HG02759 (cell line): ENCODE results near the gene CNPY4.
"Not testable (repeated sequence)": the region's sequence is repeated elsewhere in the genome, so short reads cannot be mapped to it uniquely, and the experiment has no call there.

Experiments
- ATAC-seq: cut with Tn5 transposase; IDR thresholded peaks from one replicate; pipeline ENCODE4 v1.9.1; 2021; ENCODE audit warnings: mild to moderate bottlenecking, moderate library complexity; ENCODE audit not compliant: unreplicated experiment

Gene CNPY4

DNA sequence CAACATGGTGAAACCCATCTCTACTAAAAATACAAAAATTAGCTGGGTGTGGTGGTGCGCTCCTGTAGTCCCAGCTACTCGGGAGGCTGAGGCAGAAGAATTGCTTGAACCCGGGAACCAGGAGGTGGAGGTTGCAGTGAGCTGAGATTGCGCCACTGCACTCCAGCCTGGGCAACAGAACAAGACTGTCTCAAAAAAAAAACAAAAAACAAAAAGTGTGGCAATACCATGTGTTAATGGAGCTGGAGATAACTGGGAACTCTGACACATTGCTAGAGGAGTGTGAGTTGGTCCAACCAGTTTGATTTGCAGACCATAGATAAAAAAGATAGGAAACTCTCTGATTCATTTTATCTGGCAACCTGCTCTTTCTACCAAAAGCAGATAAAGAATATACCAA, 26.9 kb downstream of the CNPY4 start:
- ATAC-seq, result not testable (repeated sequence)

DNA sequence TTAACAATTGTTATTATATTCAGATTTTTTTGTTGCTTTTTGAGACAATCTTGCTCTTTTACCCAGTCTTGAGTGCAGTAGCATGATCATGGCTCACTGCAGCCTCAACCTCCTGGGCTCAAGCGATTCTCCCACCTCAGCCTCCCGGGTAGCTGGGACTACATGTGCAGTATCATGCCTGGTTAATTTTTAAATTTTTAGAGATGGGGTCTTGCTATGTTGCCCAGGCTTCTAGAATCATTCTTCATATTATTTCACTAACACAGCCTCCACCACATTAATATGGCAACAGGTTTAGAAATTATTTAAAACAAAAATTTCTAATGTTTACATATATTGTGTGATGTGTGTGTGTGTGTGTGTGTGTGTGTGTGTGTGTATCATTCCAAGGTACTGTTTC, 27.8 kb downstream of the CNPY4 start:
- ATAC-seq, result no peak

DNA sequence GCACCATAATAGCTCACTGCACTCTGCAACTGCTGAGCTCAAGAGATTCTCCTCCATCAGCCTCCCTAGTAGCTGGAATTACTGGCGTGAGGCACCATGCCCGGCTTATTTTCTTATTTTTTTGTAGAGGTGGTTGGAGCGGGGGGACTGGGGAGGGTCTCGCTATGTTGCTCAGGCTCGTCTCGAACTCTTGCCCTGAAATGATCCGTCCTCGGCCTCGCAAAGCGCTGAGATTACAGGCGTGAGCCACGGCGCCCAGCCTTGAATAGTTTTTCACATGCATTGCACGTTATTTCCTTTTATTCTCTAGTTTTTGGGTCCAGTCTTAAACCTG, 28.8 kb downstream of the CNPY4 start:
- ATAC-seq, result no peak

DNA sequence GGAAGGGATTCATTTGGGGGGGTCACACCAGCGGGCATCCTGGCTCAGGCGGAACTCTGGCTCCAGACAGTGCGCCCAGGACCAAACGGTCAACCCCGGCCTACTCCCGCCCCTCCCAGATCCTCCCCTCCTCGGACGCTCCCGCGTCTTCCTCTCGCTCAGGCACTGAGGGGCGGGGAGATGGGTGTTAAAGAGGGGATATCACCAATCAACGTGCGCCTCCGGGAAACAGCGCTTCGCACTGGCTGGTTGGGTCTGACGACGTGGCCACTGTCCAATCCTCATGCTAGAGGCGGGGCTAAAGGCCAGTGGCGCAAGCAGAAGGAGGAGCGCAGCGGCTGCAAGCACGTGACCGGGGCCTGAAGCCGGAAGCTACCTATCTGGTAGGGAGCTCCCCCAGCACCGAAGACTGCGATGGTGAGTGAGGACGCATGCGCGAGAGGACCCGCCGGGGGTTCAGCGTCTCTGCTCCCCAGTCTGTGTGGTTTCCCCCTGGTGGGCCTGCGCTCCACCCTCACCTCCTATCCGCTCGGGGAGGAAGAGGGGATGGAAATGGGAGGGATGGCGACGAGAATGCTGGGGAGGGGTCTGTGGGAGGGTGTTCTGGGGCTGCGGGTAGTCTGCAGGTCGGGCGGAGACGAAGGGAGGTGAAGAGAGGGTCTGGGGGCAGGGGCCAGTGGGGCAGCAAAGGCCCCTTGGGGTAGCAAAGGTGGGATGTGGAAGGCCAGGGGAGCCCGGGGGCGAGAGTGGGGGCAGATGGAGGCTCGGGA, 29.3 kb downstream of the CNPY4 start, which contains the start of gene LAMTOR4:
Gene LAMTOR4 (plus strand): TSS at position 360 of the 770 bp plus-strand sequence. CDS start 55 bp downstream, at position 415.
- peak; percentile 97 for ATAC-seq

DNA sequence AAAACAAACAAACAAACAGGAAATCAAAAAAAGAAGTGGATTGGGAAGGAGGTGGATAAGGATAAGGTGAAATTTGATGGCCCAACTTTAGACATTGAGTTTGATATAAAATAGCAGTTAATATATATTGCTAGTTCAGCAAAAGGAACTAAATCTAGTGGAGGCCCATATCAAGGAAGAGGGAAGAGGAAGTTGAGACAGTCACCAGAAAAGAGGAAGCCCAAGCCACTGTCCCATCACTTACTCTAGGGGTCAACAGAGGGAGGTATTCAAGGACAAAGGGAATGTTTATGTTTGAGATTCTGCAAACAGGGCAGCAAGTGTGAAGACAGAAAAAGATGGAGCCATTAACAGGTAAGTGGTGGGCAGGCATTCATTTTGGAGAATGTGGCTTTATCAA, 33.0 kb downstream of the CNPY4 start:
- no peak for ATAC-seq

DNA sequence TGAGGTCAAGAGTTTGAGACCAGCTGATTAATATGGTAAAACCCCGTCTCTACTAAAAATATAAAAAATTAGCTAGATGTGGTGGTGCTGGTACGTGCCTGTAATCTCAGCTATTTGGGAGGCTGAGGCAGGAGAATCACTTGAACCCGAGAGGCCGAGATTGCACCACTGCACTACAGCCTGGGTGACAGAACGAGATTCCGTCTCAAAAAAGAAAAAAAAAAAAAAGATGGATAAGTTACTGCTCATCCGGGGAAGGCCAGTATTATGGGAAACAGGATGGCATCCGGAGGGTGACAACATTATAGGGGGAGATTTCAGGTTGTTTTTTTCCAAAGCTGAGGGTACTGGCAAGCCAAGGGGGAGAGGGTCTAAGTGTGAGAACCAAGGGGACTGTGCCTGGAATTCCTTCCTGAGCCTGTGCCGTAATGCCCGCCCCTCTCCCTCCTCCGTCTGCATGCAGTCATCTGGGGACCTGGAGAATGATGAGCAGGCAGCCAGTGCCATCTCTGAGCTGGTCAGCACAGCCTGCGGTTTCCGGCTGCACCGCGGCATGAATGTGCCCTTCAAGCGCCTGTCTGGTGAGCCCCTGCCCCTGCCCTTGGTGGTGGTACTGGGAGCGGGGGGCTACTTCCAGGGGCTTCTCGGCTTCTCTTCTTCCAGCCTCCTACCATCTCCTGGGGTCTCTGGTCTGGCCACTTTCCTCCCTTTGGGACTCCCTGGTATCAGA, 33.7 kb downstream of the CNPY4 start:
- ATAC-seq, result no peak

DNA sequence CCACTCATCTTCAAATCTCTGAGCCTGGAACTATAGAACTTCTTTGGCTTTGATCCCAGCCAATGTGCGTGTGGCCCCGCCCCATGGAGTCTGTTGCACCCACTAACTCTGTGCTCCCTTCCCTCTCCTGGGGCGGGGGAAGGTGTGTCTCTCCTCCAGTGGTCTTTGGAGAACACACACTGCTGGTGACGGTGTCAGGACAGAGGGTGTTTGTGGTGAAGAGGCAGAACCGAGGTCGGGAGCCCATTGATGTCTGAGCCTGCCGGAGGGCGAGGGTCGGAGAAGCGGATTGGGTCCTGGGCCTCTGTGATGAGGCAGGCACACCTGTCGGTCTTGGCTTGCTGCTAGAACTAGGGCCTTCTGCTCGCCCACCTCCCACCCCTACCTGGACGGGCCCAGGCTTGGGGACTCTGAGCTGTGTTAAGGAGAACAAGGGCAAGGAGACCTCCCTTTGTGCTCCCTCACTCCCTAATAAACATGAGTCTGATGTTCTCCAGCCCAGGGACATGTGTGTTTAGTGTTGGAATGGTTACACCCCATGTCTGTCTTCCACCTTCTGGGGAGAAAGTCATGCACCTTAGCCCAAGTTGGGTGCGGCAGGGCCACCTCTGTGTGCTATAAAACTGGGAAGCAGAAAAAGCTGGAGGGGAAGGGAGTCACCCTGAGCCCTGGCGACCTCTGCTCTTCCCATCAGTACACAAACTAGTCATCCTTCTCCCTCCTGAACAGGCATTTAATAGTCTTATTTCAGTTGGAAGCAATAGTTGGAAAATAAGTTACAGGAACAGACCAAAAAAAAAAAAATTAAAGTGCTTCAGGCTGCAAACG, 34.5 kb downstream of the CNPY4 start:
- ATAC-seq, result no peak

DNA sequence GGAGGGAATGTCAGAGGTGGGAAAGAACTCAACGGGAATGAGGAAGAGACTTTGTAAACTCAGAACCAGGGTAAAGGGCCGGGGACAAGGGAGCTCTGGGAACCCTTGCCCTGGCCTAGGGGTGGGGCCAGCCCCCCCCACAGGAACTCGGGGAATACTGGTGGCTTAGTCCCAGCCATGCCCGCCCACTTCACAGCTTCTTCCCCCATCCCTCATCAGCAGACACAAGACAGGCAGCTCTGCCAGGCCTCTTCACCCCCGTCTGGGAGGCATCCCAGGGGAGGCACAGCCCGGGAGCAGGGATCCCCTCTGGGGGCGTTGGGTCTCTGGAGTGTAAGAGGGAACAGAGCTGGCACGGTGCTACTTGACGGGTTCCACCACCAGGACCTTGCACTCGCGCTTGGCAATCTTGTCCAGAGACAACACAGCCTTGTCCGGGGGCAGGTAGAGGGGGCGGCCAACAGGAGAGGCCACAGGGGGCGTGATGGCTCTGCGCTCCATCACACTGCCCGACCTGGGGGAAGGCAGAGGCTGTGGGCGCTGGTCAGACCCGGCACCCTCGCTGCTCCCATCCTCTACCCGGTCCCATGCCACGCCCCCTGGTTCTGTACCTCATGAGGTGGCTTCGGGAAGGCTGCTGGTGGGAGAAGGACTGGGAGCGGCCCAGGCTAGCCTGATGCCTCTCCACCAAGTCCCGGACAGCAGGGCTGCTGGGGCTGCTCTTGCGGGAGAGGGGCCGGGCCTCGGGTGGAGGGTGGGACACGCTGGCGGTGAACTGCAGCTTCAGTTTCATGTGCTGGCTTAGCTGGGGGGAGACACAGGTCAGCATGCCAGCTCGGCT, 35.4 kb downstream of the CNPY4 start:
- ATAC-seq, result no peak

DNA sequence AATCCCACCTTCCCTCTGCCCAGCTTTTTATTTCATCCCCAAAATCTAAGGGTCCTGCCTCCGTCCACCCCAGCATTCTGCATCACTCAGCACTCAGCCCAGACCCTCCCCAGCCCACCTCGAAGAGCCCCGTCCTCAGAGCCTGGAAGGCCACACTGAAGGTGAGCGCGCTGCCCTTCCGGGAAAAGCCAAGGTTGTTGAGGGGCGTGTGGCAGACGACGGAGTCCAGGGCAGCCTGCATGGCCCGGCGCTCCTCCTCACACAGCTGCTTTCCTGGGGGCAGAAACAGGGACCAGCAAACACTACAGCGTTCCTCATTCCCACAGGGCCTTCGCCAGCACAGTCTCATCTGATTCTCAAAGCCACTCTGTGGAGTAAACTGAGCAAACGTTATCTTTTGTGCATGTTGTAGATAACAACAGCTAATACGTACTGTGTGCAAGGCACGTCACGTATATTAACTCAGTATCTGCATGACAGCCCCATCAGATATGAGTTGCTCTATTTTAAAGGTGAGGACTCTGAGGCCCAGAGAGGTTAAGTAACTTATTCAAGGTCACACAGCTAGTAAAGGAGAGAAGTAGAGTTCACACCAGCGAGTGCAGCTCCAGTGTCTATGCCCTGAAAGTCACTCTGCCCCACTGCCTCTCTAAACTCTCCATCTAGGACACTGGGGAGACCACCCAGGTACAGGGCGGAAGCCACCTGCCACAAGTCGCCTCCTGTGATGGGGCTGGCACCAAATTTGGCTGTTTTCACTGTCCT, 36.3 kb downstream of the CNPY4 start:
- no peak for ATAC-seq

DNA sequence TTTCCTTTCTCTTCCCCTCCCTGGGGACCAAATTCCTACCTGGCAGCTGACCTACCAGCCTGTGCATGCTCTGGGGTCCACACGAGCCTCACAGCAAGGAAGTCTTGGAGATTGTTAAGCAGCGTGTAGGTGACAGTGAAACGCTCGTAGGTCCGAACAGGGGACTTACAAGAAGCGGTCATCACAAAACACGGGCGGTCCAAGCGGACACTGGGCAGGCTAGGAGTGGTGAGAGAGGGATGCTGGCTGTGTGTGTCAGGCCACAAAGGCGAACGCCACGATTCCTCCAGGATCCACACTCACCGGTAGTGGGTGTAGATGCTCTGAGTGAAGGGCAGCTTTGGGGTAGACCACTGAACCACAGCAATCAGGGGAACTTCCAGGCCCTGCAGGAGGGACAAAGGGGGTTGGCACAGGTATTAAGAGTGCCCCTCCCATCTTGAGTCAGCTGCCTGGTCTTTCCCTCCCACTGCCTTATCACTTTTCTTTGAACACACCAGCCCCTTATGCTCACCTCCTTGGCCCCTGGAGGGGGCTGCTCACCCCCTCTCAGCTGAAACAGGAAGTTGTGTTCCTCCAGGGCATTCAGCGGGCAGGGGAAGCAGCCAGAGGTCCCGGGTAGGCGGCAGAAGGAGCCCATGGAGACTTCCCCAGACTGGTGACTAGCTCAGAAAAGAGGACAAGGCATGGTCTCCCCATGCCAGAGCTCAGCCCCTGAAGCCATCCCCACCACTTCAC, 37.1 kb downstream of the CNPY4 start:
- ATAC-seq, result no peak

DNA sequence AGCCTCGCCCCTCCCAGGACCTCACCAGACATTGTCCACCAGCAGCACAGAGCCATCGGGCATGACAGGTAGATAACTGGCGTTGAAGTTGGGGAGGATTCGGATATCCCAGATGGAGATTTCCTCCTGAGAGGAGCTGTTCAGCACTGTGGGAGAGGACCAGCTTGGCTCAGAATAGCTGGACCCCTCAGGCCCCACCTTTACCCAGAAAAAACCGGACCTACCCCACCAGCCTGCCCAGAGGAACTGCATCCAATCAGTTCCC, 37.6 kb downstream of the CNPY4 start:
- no peak for ATAC-seq

DNA sequence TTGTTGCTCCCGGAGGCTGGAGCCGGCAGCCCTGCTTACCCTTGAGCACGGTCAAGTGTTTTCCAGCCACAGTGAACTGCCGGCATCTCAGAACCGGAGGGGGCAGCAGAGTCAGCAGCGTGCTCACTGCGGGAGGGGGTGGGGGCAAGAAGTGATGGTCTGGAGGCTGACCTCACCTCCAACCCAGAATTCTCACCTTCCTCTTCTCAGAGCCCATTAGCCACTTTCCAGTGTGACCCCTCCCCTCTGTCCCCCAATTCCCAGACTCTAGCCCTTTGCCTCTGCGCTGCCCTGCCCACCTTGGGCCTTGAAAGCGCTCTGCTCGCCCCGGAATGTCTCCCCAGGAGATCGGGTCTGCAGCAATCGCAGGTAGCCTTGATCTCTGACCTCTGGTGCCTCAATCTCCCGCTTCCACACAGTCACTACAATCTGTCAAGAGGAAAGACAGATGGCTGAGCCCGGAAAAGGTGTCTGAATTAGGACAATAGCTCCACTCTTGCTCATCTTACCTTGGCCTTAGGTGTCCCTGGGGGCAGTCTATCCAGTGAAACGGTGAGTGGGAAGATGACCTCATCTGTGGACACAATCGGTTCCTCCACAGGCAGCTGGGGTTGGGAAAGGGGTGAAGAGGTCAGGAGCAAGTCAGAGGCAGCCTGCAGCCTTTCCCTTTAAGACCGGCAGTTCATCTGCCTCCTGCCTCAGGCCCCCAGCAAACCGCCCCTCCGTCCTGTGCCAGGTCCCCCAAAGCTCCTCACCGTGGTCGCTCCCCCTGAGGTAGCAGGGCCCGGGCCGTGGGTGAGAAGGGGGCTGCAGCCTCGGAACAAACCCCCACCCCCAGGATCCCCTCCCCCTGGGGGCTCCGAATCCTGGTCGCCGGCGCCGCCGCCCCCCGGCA, 38.1 kb downstream of the CNPY4 start:
- ATAC-seq, result peak; percentile 16

DNA sequence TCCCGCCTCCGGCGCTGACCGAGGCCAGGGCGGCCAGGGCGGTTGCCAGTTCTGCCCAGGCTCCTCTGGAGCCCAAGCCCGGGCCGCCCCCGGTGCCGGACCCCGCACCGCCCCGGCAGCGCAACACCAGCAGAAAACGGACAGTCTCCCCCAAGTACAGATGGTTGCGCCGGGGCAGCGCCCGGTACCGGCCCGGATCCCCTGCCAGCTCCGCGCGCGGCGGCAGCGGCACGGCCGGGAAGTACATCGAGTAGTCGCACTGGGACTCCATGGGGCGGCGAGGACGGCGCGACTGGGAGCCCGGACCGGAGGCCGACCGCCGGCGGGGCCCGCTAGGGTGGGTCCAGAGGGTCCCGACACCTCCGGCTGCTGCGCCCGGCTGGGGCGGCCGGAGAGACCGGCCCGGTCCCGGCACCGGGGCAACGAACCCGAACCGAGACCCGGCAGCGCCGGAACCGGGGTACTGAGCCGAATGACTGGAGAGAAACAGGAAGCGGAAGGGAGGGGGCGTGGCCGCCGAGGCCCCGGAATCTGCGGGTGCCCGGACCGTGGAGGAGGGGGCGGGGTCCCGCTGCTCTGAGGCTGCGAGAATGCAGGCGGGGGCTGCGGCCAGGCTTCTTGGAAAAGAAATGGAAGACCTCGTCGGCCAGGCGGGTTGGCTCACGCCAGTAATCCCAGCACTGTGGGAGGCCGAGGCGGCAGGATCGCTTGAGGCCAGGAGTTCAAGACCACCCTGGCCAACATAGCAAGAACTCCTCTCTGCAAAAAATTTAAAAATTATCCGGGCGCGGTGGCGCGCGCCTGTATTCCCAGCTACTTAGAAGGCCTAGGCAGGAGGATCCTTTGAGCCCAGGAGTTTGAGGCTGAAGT, 39.0 kb downstream of the CNPY4 start, which contains the start of gene TRAPPC14:
Gene TRAPPC14 (minus strand): TSS at position 495 of the 870 bp plus-strand sequence. CDS start 224 bp downstream, at position 271.
- ATAC-seq, result peak; percentile 88

DNA sequence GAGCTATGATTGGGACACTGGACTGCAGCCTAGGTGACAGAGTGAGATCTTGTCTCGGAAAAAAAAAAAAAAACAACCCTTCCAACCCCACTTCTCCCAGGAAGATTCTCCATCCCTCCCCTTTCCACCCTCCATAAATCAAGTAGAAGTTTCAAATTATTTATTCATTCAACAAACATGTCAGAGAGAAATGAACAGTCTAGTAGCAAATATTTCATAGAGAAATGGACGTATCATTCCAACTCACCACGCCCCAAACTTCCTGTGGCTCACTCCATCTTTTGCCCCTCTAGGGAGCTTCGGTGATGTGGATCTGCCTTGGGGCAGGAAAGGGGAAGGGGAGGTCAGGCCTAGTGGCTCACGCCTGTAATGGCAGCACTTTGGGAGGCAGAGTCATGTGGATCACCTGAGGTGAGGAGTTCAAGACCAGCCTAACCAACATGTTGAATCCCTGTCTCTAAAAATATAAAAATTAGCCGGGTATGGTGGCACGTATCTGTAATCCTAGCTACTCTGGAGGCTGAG, 39.7 kb downstream of the CNPY4 start:
- ATAC-seq, result no peak

DNA sequence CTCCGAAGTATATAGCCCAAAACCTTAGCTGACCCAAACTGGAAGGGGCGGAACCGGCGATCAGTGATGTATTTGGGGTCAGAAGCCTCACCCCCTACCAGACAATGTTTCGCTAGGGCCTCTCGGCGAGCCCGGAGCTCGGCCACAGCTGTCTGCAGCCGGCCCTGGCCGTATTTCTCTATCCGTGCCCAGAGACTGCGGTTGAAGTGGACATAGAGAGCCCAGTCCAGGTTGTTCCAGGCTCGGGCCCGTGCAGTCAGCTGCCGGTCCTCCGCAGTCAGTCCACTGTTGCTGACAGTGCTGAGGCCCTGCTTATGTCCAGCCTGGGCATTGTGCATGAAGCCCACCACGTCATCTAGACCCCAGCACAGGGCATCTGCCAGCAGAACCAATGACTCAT, 40.6 kb downstream of the CNPY4 start:
- ATAC-seq, result no peak

DNA sequence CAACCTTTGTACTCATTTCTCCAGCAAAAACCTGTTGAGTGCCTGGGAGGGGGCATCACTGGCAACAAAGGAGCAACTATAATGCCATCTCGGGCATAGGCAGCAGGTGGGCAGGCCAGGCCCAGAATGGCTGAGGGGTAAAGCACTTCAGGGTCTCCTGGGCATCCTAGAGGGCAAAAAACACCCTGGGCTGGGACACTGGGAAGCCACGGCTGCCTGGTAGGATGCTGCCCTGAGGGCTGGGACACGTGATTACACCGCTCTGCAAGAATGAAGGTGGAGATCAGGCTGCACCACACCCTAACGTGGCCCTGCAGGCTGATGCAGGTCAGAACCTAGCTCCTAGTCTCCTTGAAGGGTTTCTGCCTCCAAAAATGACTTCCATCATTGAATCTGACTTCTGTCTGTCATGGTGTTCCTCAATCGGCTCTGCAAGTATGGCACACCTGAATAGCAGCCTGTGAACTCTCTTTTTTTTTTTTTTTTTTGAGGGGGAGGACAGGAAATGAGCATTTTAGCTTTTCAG, 43.6 kb downstream of the CNPY4 start:
- no peak for ATAC-seq

DNA sequence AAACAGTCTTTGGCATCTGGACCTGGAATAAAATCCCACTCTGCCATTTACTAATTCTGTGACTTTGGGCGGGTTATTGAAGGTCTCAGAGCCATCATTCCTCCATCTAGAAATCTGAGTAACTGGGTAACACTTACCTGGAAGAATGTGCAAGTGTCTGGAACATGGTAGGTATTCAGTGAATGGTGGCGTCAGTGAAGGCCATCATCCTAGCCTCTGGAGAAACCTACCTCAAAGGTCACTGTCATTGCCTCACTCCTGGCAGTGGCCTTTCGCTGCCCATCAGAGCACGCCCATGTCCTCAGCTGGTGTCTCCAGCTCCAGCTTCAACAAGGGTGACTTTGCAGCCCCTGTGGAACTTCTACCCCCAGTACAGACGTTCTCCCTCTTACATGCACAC, 44.4 kb downstream of the CNPY4 start:
- ATAC-seq, result no peak
